GM19240 (cell line): ENCODE measurements around the gene TP63.

Source experiments
- DNase-seq: peaks from one replicate; pipeline ENCODE4 v3.0.0; 2011; ENCODE audit warnings: low spot score; ENCODE audit not compliant: insufficient read length

TP63 gene

DNA sequence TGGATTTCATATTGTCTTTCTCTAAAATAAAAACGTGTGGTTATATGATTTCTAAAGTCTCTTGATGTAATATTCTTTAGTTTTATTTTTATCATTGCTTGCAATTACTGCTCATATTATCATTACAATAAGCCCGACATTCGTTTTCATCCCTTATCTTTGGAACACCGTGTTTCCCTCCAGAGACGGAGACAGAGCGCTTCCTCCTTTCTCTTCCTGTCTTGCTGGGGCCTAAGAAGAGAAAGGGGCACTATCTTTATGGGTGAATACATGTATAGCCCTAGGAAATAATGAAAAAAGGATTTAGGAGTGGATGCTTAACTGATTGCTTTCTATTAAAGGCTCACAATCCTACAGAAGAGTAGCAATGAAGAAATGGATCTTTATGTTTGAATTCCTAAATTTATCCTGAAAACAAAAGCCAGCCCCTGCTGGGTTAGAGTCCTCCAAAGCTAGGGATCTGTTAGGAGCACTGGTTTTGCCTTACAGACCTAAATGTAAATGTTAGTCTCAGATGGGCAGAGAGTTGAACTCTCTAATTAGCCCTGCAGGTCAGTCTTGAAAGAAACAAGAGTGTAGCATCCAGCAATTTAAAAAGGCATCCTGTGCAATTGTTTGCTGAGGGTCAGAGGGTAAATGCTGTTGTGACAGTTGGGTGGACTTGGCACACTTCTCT lies 145.1 kb downstream of the TP63 start:
- no peak for DNase-seq

DNA sequence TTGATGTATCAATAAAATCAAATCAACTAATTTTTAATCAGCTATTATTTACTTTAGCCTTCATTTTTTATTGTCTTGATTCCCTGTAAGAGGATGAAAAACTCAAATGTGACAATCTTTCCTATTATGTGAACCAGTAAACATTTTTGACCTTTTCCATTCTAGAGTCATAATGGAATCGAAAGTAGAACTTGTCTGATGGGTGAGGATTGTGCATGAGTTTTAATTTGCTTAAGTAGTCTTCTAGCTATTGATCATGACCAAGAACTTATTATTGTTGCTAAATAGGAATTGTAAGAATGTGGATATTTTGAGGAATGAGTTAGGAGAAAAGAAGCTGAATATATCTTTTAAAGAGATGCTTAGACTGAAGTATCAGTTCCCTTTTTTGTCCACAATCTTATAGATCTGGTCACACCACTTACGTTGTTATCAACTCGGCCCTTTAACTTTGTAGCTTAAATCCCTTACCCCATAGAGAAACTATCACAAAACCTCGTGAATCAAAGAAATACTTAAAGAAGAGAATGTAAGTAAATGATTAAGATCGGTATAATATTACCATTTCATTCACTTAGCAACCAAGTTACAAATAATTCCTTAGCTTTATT lies 147.3 kb downstream of the TP63 start:
- no peak for DNase-seq

DNA sequence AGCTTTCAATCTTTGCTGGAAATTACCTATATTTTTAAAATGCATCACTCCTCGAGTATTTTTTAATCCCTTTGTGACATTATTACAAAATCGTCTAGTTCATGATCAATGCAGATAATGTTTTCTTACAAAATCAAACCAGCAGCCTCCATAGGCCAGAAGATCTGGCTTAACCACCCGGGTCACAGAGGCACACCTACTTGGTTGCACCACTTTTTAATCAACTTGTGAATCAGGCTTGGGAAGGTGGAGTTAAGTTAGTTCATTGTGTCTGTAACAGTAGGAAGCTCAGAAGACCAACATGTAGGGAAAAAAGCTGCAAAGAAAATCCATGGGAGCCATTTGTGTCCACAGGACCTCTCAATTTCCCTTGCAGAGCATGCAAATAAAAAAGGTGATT lies 148.0 kb downstream of the TP63 start:
- no peak for DNase-seq

DNA sequence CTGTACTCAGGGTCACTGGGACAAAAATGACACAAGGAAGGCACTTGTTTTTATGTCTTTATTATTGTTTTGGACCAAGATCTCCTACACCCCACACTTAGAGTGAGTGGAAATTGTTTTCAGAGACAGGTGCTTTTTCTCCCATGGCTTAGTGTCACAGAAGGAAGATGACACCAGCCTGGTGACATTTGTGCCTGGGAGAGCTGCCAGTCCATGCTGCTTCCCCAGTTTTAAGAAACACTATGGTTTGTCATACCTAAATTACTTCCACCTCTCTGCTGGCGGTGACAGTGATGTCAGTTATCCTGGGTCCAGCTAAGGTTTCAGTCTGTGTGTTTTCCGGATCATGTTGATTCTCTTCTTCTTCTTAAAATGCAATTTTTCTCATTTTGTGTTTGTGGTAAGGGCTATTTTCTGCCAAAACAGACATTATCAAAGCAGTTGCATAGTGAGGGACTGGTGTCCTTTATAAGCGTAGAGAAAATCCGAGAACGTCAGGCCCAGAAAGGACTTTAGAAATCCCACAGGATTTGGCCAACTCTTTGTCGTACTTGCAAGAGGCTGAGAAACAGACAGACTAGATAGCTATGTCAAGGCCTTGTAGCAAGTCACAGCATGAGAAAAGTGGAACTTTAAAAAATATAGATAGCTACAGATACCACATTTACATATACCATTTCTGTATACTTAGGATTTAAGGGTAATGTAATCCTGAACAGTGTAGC lies 149.5 kb downstream of the TP63 start:
- DNase-seq, result no peak

DNA sequence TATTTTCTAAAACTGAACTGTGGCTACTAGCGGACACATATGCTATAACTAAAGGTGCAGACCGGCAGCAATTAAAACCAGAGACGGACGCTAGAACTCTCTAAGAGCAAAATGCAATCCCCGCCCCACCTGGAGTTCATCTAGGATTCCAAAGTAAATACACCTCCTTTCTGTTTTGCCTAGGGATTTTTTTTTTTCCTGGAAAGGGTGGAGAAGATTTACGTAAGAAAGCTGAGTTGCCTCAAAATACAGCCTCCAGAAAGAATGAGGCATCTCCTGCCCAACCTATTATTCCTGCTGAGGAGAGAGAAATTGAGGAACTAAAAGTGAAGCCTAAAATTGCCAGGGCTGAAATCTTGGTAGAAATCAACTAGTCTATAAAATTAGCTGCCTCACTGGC lies 150.2 kb downstream of the TP63 start:
- no peak for DNase-seq

DNA sequence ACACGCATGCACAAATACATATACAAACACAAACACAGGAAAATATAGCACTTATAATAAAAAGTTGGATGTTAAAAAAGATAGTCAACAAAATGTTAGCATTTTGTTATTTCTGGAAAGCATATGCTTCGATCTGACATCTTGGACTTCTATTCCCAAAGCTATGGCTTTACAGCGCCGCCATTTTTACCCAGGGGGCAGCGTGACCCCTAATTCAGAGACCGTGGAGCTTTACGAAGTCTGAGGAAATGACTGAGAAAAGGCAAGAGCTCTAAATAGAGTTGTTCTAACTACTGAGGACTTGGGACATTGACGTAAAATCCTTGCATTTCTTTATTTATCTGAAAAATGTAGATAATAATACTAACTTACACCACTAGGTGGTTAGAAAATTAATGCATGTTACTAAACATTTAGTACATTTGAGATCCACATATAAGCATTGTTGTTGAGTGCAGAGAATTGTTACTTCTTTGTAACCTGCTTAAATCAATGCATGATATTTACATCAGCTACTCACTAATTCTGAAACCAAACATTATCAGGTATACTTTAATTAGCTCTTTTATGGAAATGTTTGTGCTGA lies 155.4 kb downstream of the TP63 start:
- DNase-seq, result no peak

DNA sequence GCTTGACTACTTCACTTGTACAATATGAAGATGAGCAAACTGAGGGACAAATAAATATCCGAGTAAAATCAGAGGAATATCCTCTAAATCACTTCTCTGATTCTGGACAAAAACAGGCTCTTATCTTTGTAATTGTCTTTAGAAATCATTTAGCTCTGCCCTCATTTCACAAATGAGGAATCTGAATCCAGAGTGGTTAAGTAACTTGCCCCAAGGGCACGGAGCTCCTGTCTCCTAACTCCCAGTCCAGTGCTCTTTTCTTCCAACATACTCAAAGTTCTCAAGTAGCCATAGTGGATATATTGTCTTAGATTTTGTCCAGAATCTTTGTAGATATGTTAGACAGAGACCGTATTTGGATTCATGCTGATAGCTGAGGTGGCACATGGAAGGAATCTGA lies 156.0 kb downstream of the TP63 start:
- no peak for DNase-seq

DNA sequence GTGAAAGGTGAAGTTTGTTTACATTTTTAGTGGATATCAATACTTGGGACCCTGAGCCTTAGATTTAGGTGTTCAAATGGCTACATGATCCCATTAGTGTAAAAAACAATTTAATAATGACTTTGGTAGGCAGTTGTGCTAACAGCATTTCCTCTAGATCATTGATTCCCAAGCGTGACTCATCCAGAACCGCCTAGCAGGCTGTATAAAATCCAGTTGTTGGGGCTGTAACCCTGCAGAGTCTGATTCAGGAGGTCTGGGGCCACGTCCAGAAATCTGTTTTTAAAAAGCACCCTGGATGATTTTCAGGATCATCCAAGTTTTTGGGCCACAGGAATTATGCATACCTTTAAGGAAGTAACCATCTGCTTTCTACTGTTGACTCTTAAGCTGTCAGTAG lies 156.4 kb downstream of the TP63 start:
- no peak for DNase-seq

DNA sequence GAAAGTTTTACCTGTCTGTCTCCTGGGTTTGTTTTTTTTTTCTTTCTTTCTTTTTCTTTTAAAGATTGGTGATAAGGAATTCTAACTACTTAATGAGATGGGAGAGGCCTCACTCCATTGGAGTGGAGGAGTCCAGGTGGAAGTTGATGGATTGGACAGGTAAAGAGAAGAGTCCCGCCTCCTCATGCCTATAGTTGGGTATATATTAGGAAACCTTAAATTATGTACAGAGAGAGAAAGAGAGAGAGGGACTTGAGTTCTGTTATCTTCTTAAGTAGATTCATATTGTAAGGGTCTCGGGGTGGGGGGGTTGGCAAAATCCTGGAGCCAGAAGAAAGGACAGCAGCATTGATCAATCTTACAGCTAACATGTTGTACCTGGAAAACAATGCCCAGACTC lies 158.2 kb downstream of the TP63 start:
- DNase-seq, result no peak

DNA sequence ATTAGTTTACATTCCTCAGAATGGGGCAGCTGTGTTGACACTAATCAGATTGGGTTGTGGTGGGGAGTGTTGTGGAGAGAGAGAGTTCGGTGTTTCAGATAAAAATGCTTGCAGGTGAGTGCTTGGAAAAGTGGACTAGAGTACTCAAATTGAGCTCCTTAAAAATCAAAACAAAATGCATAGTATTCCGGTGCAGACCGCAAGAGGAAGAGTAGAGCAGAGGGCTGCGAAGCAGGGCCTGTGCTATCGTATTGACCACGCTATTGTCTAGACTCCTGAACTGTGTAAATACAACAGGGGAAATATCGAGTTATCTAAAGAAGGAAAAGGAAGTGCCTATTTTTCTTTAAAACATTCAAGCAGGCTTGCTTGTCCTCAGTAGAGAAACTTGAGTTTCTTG lies 159.5 kb downstream of the TP63 start:
- DNase-seq, result no peak

DNA sequence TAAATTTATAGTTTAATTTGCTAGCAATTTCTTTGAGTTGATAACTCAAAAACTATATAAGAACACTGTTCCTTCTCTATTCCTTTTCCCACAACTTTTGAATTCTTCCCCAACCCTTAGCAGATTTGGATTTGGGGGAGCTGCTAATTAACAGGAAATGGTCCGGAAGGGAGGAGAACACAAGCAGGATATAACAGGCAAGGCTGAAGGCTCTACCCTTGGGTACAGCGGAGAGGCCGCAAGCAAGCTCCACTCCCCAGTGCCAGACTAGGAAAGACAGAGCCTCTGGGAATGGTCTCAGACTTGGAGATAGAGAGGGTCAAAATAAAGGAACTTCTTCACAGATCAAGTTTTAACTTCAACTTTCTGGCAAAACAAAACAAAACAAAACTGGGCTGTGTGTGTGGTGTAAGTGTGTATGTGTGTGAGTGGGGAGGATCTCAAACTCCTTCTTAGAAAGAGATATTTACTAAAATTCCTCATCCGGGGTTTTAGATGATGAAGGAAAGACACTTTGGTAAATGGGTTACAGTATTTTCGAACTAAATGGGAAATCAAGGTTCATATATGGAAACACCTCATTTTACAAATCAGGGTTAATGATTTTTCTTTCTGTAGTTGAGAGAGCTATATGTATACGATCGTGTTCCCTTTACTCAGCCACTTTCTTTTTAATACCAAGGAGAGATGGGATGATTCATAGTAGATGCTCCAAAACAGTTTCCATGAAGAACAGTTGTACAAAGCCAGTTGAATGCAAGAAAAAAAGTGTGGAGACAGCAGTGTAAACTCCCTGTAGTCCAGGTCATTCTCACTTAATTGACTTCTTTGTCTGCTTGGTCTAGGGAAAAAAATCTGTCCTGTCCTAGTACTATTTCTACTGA lies 161.1 kb downstream of the TP63 start:
- no peak for DNase-seq

DNA sequence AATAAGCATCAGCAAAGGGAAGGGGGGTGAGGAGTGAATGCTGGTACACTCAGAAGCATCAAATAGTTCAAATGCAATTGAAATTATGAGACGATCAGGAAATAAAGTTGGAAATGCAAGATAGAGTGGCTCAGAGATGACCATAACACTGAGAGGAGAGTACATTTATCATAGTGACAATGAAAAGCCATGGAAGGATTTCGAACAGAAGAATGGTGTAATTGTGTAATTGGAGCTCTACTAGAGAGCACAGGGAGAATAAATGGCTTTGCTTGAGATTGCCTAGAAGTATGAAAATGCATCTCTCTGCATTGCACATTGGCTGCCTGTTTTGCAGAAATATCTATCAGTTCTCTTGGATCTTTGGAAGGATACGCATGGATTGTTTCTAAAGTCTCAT lies 163.3 kb downstream of the TP63 start:
- no peak for DNase-seq

DNA sequence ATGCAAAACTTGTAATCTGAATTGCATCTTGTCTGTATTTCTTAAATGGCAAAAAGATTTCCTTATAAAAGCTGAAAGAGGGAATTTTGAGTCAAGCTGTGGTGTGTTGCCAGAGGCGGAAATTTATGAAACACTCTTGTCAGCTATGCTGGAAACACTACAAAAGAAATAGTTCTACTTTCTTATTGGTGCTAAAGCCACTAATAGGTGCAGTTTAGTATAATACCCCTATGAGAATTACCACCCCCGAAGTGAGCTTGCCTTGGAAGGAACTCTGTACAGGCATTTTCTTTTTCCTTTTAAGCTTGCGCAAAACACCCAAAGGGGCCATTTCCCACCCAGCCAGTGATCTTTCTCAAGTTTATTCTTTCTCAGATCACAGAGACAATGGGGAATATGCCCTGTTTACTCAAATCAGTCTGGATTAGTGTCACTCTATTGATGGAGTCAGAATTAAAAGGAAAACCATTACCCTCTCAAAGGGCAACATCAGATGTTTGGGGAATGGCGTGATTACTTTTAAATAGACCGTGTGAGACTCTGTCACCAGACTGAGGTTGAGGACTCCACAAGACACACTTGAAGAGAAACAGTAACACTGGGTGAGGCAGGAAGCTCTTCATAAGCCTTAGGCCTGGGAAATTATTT lies 166.0 kb downstream of the TP63 start:
- DNase-seq, result no peak

DNA sequence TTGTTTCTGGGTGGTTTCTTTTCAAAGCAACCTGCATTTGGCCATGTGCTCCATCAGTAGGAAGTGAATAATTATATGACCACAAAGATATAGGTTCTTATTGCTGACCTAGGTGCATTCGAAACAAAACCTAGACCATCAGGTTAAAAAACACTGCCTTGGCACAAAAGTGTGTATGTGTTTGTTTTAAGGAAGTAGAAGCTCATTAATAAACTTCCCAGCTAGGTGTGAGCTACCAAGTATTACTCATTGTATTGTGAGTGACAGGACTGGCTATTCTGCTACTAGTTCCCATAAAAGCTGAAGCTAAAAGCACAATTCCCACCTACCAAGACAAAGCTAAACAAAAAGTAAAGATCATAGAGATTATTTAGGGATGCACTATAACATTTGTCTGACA lies 168.2 kb downstream of the TP63 start:
- no peak for DNase-seq

DNA sequence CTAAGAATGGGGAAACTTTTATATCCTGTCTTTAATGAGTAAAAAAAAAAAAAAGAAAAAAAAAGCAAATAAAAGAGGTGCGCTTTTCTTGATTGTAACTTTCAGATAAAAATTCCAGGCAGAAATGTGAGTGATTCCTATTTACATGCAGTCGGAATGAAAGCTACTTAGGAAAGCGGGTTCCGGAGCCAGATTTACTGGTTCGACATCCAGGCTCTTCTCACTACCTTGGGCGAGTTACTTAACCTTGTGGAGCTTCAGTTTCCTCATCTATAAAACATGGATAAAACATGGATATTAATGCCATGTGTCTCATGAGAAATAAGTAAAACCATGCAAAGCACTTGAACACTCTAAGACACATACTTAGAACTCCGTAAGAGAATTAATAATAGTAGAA lies 169.2 kb downstream of the TP63 start:
- DNase-seq, result no peak

DNA sequence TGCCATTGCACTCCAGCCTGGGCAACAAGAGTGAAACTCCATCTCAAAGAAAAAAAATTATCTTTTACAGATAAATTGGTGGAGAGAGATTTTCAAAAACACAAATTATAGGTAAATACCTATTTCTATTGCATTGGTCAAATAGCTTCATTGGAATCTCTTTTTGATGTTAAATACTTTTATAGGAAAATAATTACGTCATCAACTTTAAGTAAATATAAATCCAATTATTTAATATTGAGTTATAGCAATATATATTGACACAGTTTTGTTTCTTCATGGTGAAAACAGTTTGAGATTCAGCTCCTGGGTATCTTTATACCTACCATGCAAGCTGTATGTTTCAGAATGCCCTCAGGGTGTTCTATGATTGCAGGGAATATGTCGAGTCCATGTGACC lies 172.1 kb downstream of the TP63 start:
- DNase-seq, result no peak

DNA sequence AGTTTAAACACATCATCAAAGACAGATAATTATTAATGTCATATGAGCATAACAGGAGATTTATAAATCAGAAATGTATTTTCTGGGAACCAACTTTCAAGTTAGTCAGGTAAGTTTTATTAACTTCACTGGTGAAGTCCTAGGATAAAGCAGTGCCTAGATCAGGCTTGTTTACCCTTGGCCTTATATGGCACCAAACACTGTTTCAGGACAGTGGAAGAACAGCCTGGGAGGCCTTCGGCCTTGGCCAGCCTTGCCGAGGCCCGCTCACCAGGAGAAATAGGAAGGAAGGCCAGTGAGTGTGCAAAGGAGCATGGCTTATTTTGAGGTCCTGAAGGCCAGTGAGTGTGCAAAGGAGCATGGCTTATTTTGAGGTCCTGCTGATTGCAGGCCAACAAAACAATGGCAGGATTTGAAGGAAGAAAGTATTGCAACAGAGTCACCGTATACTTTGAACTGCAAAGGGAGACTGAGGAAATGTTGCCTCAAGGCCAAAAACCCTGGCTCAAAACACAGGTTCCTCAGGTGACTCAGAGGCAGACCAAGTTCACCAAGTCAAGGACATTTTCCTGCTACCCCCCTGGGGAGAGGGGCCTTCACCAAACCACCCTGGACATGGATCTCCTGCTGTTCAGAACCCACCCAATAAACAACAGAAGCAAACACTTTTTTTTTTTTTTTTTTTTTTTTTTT lies 174.3 kb downstream of the TP63 start:
- DNase-seq, result no peak

DNA sequence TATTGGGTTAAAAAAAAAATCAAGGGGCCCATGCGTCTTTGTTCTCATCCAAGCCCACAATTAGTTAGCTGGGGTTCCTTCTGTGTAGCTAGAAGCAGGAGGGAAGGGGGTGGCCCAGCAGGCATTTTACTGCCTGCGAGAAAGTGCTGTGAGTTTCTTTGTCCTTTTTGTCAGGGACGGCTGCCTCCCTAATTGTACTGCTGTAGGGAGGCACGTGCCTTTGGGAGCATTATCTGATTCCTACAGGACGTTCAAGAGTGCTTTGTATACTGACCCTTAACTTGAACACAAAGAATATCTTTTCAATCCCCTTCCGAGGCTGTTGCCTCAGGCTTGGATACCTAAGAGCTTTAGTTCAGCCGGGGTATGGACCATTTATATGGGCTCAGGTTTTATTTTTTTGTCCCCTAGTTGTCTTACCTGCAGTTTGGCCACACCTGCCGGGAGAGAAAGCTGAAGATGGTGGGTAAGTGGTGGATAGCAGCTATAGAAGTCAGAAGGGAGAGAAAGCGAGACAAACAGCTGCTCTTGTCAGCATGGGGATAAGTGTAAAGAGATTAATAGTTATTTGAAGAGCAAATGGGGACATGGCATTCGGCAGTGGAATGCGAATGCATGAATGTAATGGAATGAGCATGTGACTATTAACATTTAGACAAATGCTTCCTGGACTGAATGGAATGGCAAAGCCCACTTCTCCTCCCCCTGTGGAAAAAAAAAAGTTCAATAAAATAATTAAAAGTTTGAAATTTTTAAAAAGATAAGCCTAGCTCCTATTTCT lies 175.2 kb downstream of the TP63 start:
- DNase-seq, result no peak

DNA sequence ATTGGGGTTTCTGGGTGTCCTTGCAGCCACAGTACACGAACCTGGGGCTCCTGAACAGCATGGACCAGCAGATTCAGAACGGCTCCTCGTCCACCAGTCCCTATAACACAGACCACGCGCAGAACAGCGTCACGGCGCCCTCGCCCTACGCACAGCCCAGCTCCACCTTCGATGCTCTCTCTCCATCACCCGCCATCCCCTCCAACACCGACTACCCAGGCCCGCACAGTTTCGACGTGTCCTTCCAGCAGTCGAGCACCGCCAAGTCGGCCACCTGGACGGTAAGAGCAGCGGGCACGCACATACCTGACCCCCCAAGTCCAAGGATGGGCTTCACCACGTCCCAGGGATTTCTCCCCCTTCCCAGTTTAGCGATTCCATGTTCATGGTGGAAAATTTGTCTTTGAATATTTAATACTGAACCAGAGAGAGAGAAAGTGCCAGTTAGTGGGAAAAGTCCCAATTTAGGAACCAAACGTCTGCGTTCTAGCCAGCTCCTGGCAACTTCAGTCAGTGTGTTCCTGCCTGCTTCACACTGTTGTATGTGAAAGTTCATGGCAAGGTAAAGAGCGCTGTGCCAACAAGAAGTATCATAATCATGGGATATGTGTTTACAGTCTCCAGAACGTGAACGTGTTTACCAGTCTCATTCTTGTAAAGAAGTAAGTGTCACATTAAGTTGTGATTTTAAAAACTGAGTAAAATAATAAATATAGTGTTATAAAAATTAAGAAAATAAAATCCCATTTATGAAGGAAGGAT lies 177.2 kb downstream of the TP63 start:
- DNase-seq, result no peak
